GM10847 (cell line): ENCODE data around the gene HRH1.

Experiments used
- POLR2A ChIP-seq: IDR thresholded peaks from 2 replicates; pipeline ENCODE4 v1.6.1; 2011; ENCODE audit not compliant: insufficient read length; ENCODE audit errors: extremely low read depth

HRH1 gene

GRCh38 chr3:11138371-11138770 is 15.9 kb upstream of the HRH1 start:
- TF ChIP-seq POLR2A, result no peak

- no peak for TF ChIP-seq POLR2A
Observed at GRCh38 chr3:11140030-11140712, 14.1 kb upstream of the HRH1 start.

GRCh38 chr3:11140713-11141104 is 13.6 kb upstream of the HRH1 start:
- no peak for TF ChIP-seq POLR2A

- TF ChIP-seq POLR2A, result no peak
Observed at GRCh38 chr3:11143476-11143875, 10.8 kb upstream of the HRH1 start.

GRCh38 chr3:11144996-11145395 is 9.3 kb upstream of the HRH1 start:
- TF ChIP-seq POLR2A, result no peak

GRCh38 chr3:11145888-11146287 is 8.4 kb upstream of the HRH1 start:
- TF ChIP-seq POLR2A, result no peak

GRCh38 chr3:11146773-11147660 is 7.3 kb upstream of the HRH1 start:
- TF ChIP-seq POLR2A, result no peak

- no peak for TF ChIP-seq POLR2A
Observed at GRCh38 chr3:11150256-11150655, 4.0 kb upstream of the HRH1 start.

- TF ChIP-seq POLR2A, result no peak
Observed at GRCh38 chr3:11152301-11152700, 2.0 kb upstream of the HRH1 start.

GRCh38 chr3:11154953-11155325 is 646 bp downstream of the HRH1 start:
- no peak for TF ChIP-seq POLR2A

- TF ChIP-seq POLR2A, result no peak
Observed at GRCh38 chr3:11155341-11156025, 1.2 kb downstream of the HRH1 start.

GRCh38 chr3:11156026-11156410 is 1.7 kb downstream of the HRH1 start:
- no peak for TF ChIP-seq POLR2A

- TF ChIP-seq POLR2A, result no peak
Observed at GRCh38 chr3:11157421-11157820, 3.1 kb downstream of the HRH1 start.

- no peak for TF ChIP-seq POLR2A
Observed at GRCh38 chr3:11159421-11159904, 5.2 kb downstream of the HRH1 start.

- TF ChIP-seq POLR2A, result no peak
Observed at GRCh38 chr3:11161666-11162065, 7.4 kb downstream of the HRH1 start.
